GM10847 (cell line): ENCODE measurements around the gene PLA2G4E.
A peak's percentile ranks its signal among the peaks of the same experiment; 100 is the strongest.

ENCODE experiments used
- POLR2A ChIP-seq: IDR thresholded peaks from 2 replicates; pipeline ENCODE4 v1.6.1; 2011; ENCODE audit not compliant: insufficient read length; ENCODE audit errors: extremely low read depth

Gene PLA2G4E

GRCh38 chr15:41983621-41984571 is 36.9 kb downstream of the PLA2G4E start:
- no peak for TF ChIP-seq POLR2A

DNA sequence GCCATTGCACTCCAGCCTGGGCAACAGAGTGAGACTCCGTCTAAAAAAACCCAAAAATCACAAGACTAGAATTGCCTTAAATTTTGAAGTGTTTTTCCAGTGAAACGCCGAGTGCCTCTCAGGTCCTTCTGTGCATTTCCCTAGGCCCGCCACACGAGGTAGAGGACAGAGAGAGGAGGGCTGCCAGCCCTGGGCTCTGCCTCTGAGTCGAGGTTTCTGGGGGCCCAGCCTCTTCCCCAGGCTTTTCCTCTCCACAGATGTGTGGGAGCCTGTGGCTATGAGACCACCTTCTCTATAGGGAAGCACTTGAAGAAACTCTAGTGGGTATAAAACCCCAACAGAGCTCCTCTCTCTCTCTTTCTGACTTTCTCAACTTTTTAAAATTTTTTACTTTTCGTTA is 37.6 kb downstream of the PLA2G4E start:
- no peak for TF ChIP-seq POLR2A

GRCh38 chr15:41982133-41982930 is 38.5 kb downstream of the PLA2G4E start:
- no peak for TF ChIP-seq POLR2A

GRCh38 chr15:41981371-41982132 is 39.3 kb downstream of the PLA2G4E start:
- no peak for TF ChIP-seq POLR2A

DNA sequence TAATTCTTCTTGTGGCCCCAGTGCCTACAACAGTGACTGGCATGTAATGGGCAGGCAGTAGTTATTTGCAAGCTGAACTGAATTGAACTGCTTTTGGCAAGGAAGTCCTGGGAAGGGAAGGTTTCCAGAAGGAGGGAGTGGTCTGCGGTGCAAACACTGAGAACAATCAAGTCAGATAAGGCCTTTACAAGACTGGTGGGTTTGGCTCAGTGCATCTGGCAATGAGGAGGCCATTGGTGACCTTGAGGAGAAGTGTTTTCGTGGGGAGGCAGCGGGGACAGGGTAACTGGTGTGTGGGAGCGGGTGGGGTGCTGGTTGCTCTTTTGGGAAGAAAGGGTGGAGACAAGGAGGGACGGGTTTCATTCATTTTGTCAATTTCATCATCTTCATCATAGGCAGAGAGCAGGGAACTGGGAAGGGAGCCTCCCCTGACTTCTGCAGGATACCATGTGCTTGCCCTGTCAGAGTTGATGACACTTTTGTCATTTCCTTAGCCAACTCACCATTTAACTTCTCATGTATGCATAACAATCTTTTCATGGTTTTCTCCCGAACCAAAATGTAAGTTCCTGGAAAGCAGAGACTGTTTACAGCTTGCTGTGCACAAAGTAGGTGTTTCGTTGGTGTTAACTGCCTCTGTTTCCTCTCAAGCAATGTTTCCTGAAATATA is 40.1 kb downstream of the PLA2G4E start:
- no peak for TF ChIP-seq POLR2A

DNA sequence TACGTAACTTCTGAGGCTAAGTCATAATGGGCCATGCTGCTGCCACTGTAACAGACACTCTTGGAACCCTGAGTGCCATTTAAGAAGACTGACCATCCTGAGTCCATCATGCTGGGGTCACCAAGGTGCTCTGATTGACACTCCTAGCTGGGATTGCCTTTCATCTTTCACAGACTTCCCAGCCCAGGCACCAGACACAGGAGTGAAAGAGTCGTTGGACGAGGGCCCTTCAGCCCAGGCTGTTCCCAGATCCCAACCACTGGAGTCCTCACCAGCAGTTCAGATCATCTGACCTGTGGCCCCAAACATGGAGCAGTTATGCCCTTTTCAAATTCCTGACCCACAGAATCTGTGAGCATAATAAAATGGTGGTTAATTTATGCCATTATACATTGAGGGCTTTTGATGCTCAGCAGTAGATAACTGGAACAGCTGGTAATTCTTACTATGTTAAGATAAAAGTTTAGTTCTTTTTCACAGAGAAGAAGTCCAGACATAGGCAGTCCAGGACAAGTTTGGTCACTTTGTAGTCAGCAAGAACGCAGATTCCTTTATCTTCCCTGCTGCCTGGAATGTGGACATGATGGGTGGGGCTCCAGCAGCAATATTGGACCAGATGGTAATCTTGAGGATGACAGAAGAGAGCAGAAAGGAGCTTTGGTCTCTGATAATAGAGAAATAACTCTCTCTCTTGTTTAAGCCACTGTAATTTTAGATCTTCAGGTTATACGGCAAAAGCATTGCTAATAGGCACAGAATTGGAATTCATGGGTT is 41.2 kb downstream of the PLA2G4E start:
- no peak for TF ChIP-seq POLR2A

DNA sequence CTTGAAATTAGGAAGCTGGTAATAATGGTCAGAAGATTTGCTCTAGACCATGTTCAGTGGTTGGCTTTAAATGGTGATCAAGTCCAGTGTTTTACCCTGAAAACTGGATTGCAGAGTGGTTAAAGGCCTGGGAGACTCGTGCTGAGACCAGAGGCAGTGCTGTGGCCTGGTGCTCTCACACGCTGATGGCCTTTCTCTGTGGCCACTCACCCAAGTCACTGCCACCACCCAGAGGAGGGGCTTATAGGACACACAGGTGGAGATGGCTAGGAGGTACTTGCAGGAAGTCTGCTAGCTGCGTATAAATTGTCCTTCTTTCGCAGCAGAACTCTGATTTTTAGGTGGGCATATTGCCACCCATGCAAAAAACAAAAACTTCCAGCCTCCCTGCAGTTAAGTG is 42.3 kb downstream of the PLA2G4E start:
- no peak for TF ChIP-seq POLR2A

- TF ChIP-seq POLR2A = no peak
Measured at GRCh38 chr15:41977757-41978383, 43.0 kb downstream of the PLA2G4E start.

DNA sequence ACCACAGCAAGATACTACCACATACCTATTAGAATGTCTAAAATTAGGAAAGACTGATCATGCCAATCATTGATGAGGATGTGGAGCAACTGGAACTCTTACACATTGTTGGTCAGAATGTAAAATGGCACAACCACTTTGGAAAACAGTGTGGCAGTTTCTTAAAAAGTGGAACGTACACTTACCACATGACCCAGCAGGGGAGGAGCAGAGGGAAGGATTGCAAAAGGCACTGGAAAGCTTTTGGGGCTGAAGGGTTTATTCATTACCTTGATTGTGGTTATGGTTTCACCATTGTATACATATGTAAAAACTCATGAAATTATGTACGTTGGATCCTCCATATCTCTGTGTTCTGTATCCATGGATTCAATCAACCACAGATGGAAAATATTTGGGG is 45.2 kb downstream of the PLA2G4E start:
- no peak for TF ChIP-seq POLR2A

DNA sequence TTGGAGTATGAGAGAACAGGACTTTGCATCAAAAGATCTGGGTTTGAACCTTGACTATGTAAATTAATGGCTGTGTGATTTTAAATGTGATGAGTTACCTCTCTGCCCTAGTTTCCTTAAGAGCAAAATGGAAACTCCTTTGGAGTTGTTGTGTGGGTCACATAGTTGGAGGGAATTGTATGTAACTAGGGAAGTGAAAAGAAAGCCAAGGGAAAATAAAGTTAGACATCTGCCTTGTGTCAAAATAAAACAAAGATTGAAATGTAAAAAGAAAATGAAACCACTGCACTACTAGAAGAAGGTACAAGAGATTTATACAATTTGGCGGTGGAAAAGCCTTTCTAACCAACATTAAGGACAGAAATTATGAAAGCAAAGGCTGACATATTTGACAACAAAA is 46.8 kb downstream of the PLA2G4E start:
- no peak for TF ChIP-seq POLR2A

DNA sequence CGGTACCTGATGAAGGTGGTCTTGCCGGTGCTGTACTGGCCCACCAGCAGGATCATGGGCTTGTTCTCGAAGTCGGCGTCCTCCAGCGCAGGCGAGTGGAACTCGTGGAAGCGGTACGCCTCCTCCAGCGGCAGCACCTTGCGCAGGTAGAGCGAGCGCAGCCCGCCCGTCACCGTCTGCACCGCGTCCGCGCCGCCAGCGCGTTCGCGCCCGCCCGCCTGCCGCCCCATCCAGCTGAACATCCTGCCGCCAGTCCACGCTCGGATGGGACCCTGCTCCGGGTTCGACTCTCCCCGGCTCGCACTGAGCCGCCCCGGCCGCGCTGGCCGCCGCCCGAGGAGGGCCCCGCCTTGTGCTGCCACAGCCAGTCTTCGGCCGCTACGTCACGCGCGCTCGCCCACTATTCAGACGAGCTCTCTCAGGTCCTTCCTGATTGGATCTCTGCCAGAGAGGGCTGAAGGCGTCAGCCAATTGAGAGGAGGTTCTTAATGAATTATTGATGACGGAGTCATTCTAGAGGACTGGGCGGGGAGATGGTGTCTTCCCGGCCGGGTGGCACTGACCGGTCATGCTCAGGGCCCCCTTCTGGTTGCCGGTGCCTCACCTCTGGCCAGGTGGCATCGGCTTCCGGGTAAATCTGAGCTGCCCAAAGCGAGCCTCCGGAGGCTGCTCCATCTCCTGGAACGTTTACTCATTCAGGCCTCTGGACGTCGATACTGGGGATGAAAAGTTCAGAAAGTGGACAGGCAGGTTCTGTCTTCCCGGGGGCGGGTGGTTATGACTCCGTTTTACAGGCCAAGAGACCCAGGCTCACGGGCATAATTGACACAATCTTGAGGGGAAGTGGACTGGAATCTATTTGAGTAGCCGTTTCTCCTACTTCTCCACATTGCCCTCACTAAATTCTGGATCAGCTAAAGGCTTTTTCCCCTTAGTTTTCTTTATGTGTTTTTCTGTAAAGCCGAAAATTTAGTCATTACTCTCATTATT is 48.3 kb downstream of the PLA2G4E start, which contains the start of gene EHD4:
TSS of gene EHD4 (minus strand) at position 305 of the 990 bp plus-strand sequence. CDS start at position 242, 63 bp downstream.
- TF ChIP-seq POLR2A = peak; percentile 93

DNA sequence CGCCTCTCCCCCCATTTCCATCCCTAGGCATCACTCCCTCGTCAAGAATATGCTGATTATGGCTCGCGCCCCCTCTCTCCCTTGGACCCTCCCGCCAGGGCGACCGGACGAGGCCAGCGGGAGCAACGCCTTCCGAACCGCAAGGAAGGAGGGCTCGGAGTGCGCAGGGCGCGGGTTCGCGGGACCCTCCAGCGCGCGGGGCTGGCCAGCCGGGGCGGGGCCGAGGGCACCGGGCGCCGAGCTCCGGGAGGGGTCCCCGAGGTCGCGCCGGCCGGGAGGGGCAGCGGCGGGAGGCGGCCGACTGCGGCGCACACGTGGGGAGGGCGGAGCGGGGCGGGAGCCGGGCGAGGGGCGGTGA is 49.0 kb downstream of the PLA2G4E start:
- no peak for TF ChIP-seq POLR2A

DNA sequence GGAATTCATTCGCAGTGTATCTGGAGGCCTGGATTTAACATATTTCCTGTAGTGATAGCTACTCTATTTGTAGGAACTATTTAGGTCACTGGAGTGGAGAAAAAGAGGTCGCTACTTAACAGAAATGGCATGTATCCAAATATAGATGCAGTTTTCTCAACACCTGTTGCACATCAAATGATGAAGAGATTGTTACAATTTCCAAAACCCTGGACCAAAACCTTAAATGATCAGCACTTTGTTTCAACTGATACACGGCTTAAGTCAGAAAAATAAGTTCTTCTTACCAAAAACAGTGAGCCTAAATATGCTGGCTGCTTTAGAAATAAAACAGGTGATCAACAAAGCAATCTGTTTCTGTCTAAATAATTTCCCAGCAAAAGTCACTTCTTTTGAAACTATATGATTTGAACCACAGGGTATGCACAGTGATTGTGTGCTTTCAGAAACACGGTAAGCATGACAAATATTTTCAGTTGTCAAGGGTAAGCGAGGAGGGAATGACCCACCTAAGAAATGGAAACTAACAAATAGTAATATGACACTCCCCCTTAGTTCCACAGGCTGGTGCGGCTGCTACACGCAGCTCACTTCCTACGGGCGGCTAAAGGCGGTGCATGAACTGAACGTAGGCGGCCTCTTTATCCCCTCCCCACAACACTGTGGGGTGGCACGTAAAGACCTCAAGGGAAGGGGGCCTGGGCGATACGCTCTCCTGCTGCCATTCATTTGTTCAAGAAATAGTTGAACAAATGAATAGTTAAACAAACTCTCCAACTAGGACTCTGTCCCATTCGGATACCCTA is 49.5 kb downstream of the PLA2G4E start:
- peak; percentile 67 for TF ChIP-seq POLR2A
